Renal pelvis (tissue), 4 donors: Measurements from ENCODE around the gene KLK14. TPM values are rescaled to one million over a fixed set of nuclear protein-coding genes. Genes with fewer than 3 reads are reported as not detected.

Source experiments
- DNase-seq: peaks from one replicate; pipeline ENCODE4 v3.0.0-alpha.2; 2013
- polyA plus RNA-seq, 3 donors: library from polyadenylated mRNA; unstranded; fragments of 120-200 nt; gene quantifications; one replicate each; pipeline ENCODE4 v1.2.1, GENCODE V29; 2013; ENCODE audit not compliant: insufficient read length in 3 of 3

The KLK14 gene
- polyA plus RNA-seq, 3 donors, result 0.14 to 0.32 (median 0.19) TPM

DNA sequence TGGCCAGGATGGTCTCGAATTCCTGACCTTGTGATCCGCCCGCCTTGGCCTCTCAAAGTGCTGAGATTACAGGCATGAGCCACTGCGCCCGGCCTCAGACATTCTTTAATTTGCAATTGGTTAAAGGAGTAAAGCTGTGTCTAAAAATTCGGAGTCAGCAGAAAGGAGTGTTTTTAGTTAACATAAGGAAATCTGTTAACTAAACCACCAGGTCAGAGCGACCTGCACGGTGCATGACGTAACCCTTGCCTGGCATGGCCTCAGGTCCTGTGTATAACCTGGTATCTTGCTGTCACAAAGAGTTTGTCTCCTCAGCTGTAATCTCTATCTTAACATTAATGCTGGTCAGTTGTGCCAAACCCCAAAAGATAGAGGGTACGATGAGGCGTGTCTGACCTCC is 38.4 kb downstream of the KLK14 start:
- no peak for DNase-seq

DNA sequence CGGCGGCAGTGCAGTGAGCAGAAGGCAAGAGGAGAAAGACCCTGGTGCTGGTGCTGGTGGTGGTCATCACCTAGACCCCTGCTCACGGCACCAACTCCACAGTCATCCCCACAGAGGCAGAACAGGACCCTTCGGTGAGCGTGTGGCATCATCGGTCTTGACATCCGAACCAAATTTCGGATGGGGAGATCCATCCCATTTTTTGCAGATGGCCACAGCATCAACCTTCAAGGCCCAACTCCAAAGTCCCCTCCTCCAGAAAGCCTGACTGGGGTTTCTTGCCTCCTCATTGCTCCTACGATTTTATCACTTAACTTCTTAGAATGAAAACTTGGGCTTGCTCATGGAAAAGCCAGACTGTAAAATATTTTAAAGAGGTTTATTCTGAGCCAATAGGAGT is 39.2 kb downstream of the KLK14 start:
- no peak for DNase-seq

DNA sequence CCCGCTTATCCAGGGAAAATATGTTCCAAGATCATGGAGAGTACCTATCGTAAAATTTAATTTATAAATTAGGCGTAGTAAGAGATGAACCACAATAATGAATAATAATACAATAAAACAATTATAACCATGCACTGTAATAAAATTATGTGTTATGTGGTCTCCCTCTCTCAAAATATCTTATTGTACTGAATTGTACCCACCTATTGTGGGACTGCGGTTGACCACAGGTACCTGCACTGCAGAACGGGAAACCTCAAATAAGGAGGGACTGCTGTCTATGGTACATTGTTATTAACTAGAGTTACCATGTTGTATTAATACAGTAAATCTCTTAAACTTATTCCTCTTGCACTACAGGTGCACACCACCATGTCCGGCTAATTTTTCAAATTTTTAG is 42.5 kb downstream of the KLK14 start:
- DNase-seq, result no peak

DNA sequence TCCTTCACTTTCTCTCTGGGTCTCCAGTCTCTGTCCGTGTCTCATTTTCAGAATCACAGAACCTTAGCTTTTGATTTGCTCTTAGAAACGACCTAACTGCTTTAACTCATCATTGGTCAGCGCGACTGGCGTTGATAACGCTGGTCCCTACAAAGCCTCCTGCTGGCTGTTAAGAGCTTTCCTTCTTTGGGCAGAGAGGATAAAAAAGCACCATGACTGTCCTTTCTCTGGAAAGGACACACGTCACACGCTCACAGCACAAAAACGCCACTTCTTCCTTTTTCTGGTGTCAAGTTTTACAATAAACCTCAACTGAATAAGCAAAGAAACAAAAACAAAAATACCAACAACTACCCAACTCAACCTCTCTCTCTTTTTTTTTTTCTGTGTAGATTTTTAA is 46.2 kb downstream of the KLK14 start:
- DNase-seq, result no peak

DNA sequence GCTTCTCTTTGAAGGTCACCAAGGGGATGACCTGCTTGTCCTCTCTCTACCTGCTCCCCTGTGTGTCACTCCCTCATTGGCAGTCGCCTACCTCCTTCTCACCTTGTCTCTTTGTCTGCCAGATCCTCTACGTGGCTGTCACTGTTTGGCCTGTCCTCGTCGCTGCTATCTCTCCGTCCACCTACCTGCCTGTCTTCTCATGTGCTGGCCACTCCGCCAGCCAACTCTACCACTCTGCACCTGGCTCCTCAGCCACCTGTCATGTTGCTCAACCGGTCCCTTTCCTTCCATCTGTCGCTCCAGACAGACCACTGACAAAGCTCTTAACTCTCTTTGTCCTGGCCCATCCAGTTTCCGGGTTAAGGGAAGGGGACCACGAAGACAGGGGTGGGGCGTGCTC is 48.0 kb downstream of the KLK14 start, which contains the start of gene KLK12:
TSS of gene KLK12 (minus strand) at position 299 of the 400 bp plus-strand sequence. CDS start 381 bp downstream, outside the sequence.
- DNase-seq, result no peak

DNA sequence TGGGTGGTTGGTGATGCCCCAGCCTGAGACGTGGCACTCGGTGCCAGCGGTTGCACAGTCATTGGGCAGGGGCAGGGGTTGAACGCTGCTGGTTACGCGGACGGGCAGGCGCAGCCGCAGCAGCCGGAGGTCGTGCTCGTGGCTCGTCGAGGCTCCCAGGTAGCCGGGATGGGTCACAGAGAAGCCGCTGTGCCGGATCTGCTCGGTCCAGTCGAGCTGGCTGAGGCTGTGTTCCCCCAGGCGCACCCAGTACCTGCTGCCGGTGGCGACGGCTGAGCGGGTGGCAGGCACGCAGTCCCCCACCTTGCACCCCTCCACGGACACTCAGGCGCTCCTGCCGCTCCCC is 50.8 kb downstream of the KLK14 start:
- no peak for DNase-seq

DNA sequence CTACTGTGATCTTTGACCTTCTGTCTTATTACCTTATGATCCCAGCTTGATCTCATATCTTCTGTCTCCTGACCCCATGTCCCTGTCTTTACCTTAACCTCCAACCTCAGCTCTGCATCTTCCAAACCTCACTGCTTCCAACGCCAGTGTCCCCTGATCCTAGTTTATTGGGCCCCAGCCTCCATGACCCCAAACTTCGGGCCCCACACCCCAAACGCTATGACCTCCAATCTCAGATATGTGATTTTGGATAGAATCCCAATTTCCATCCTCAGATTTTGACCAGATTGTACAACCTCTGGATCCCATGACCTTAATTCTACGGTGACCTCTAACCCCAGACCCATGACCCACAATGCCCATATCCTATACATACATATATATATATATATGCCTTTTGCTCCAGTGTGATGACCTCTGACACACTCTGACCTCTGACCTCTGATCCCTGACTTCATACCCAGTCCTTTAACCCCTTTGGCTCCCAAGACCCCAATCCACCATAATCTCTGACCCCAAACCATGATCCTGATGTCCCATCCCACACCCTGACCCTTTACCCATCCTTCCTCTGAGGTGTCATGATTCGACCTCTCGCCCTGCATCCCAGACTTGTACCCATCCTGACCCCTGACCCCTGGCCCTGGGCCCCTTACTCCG is 51.3 kb downstream of the KLK14 start:
- DNase-seq, result no peak

DNA sequence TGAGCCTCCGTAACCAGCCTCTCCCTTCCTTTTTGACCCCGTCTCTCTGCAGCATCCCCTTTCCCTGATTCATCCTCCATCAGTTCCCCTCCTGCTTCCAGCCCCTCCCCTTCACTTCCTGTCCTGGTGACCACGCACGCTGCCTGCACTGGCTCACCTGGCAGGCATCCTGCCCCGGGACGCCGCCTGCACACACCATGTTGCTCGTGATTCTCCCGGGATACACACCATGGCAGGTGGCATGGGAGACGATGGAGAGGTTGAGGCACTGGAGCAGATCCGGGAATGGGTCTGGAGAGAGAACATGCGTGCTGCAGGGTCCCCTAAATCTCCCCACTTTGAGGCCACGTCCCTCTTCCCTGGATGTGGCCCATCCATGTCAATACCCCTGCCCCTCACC is 52.1 kb downstream of the KLK14 start:
- DNase-seq, result no peak

DNA sequence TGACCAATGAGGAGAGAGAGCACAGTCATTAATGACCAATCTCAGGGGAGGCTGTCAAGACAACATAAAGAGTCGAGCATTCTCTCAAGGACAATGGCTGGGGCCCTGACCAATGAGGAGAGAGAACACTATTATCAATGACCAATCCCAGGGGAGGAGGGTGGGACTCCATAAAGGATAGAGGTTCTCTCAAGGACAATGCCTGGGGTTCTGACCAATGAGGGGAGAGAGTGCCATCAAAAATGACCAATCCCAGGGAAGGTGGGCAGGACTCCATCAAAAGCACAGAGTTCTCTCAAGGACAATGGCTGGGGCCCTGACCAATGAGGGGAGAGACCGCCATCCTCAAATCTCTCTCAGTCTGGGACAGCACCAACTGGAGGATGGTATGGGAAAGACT is 53.0 kb downstream of the KLK14 start:
- DNase-seq, result no peak

Other genes starting within 250 kb of the KLK14 start
- gene KLK15, start 249.3 kb downstream of the KLK14 start, polyA plus RNA-seq, result not detected
- under 1 TPM; 0.47 to 0.58 (median 0.51) TPM for gene KLK3, start 228.0 kb downstream of the KLK14 start, polyA plus RNA-seq
- gene KLK2, start 209.4 kb downstream of the KLK14 start, polyA plus RNA-seq, result under 1 TPM in 2 of 3 donors, not detected in 1; 0.21 to 0.34 TPM
- gene KLK4, start 171.5 kb downstream of the KLK14 start, polyA plus RNA-seq, result under 1 TPM in 1 of 3 donors, not detected in 2; 0.06 TPM
- 1 to 10 TPM; 1.6 to 1.9 (median 1.9) TPM for gene KLK5, start 129.8 kb downstream of the KLK14 start, polyA plus RNA-seq
- 10 to 100 TPM; 37.7 to 40.8 (median 37.7) TPM for gene KLK6, start 113.3 kb downstream of the KLK14 start, polyA plus RNA-seq
- gene KLK7, start 99.0 kb downstream of the KLK14 start, polyA plus RNA-seq, result 1 to 10 TPM; 3.3 to 4.5 (median 3.8) TPM
- 1 to 10 TPM; 1.8 to 2.8 (median 2.8) TPM for gene KLK8, start 81.3 kb downstream of the KLK14 start, polyA plus RNA-seq
- gene KLK10, start 63.2 kb downstream of the KLK14 start, polyA plus RNA-seq, result under 1 TPM; 0.16 to 0.36 (median 0.24) TPM
- under 1 TPM in 1 of 3 donors, not detected in 2; 0.14 TPM for gene KLK11, start 56.3 kb downstream of the KLK14 start, polyA plus RNA-seq
- not detected for gene KLK12, start 47.9 kb downstream of the KLK14 start, polyA plus RNA-seq
- gene KLK13, start 17.8 kb downstream of the KLK14 start, polyA plus RNA-seq, result under 1 TPM; 0.24 to 0.65 (median 0.53) TPM
- gene CTU1, start 25.5 kb upstream of the KLK14 start, polyA plus RNA-seq, result 1 to 10 TPM; 3.0 to 5.1 (median 4.3) TPM
- gene SIGLEC9, start 42.0 kb upstream of the KLK14 start, polyA plus RNA-seq, result 1 to 10 TPM; 1.5 to 1.8 (median 1.5) TPM
- under 1 TPM; 0.33 to 0.43 (median 0.36) TPM for gene SIGLEC7, start 59.4 kb upstream of the KLK14 start, polyA plus RNA-seq
- 1 to 10 TPM; 1.8 to 2.5 (median 2.3) TPM for gene CD33, start 142.2 kb upstream of the KLK14 start, polyA plus RNA-seq
- not detected for gene SIGLECL1, start 168.2 kb upstream of the KLK14 start, polyA plus RNA-seq
- gene IGLON5, start 228.8 kb upstream of the KLK14 start, polyA plus RNA-seq, result 1 to 10 TPM; 1.9 to 4.7 (median 3.5) TPM